ENCODE measurements around the gene SLN.

GRCh38 chr11:107702723-107703122 lies 9.1 kb downstream of the SLN start:
- TF ChIP-seq, protein P1, sequence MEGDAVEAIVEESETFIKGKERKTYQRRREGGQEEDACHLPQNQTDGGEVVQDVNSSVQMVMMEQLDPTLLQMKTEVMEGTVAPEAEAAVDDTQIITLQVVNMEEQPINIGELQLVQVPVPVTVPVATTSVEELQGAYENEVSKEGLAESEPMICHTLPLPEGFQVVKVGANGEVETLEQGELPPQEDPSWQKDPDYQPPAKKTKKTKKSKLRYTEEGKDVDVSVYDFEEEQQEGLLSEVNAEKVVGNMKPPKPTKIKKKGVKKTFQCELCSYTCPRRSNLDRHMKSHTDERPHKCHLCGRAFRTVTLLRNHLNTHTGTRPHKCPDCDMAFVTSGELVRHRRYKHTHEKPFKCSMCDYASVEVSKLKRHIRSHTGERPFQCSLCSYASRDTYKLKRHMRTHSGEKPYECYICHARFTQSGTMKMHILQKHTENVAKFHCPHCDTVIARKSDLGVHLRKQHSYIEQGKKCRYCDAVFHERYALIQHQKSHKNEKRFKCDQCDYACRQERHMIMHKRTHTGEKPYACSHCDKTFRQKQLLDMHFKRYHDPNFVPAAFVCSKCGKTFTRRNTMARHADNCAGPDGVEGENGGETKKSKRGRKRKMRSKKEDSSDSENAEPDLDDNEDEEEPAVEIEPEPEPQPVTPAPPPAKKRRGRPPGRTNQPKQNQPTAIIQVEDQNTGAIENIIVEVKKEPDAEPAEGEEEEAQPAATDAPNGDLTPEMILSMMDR (conservative IDR thresholded peaks at IDR 0.05 in 1 of 2, IDR thresholded peaks at IDR 0.05 in 1 of 2; ENCODE audit: extremely low read depth in 1 of 2, insufficient read depth in 1 of 2, low read depth in 1 of 2, low read length in 2 of 2) = no peak
- TF ChIP-seq EZH2 (IDR thresholded peaks at IDR 0.05; ENCODE audit: borderline replicate concordance, low read length) = no peak
